ENCODE results near the gene JADE2. TPM values are rescaled to one million over a fixed set of nuclear protein-coding genes. Genes with fewer than 3 reads are reported as not detected.

The JADE2 gene
- total RNA-seq, 1 donor from 2014 or later = 10.8 TPM

DNA sequence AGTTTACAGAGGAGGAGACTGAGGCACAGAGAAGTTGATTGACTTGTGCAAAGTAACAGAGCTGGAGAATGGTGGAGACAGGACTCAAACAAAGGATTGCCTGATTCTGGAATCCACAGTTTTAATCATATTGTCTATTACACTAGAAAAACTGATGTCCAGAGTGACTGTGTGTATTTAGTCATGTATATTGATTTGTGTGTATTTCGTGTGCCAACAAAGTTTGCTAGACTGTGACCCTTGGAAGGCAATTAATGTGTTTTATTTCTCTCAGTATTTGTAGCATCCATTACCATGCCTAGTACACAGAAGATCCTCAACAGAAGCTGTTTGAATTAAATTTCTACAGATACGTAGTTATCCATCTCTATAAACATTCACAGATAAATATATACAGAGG lies 5.5 kb upstream of the JADE2 start:
- Mint-ChIP-seq H3K36me3 (no peaks in the 10 kb centered on the region), H3K4me3 (no peak overlapping the region), H3K27me3 (peaks cover 43% of the 10 kb centered on the region), H3K27ac (no peak overlapping the region), H3K4me1 (ENCODE audit: unreplicated experiment) (no peaks in the 10 kb centered on the region), H3K9me3 (no peaks in the 10 kb centered on the region)
- DNase-seq (ENCODE audit: extremely low spot score, unreplicated experiment) = no peak
- TF ChIP-seq, protein P1, sequence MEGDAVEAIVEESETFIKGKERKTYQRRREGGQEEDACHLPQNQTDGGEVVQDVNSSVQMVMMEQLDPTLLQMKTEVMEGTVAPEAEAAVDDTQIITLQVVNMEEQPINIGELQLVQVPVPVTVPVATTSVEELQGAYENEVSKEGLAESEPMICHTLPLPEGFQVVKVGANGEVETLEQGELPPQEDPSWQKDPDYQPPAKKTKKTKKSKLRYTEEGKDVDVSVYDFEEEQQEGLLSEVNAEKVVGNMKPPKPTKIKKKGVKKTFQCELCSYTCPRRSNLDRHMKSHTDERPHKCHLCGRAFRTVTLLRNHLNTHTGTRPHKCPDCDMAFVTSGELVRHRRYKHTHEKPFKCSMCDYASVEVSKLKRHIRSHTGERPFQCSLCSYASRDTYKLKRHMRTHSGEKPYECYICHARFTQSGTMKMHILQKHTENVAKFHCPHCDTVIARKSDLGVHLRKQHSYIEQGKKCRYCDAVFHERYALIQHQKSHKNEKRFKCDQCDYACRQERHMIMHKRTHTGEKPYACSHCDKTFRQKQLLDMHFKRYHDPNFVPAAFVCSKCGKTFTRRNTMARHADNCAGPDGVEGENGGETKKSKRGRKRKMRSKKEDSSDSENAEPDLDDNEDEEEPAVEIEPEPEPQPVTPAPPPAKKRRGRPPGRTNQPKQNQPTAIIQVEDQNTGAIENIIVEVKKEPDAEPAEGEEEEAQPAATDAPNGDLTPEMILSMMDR (conservative IDR thresholded peaks at IDR 0.05) = no peak

DNA sequence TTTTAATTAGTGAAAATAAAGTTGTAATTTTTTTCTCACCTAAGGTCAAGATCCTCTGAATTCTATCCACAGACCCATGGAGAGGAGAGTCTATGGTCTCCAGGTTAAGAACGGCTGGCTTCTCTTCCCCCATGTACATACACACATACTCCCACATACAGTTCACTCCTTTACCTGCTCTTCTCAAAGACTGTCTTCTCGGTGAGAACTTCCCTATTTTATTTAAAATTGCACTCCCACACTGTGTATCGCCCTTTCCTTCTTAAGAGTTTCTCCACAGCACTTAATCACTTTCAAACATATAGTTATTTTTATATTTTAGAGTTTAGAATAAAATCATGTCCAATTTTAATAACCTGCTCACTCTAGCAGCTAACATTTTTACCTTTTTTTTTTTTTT lies 3.6 kb upstream of the JADE2 start:
- no peak for DNase-seq (ENCODE audit: extremely low spot score, unreplicated experiment)
- Mint-ChIP-seq H3K4me3 (no peak overlapping the region), H3K4me1 (ENCODE audit: unreplicated experiment) (no peaks in the 10 kb centered on the region), H3K27me3 (peaks cover 47% of the 10 kb centered on the region), H3K27ac (no peak overlapping the region), H3K9me3 (no peaks in the 10 kb centered on the region), H3K36me3 (no peaks in the 10 kb centered on the region)
- TF ChIP-seq, protein P1 (conservative IDR thresholded peaks at IDR 0.05) = no peak

DNA sequence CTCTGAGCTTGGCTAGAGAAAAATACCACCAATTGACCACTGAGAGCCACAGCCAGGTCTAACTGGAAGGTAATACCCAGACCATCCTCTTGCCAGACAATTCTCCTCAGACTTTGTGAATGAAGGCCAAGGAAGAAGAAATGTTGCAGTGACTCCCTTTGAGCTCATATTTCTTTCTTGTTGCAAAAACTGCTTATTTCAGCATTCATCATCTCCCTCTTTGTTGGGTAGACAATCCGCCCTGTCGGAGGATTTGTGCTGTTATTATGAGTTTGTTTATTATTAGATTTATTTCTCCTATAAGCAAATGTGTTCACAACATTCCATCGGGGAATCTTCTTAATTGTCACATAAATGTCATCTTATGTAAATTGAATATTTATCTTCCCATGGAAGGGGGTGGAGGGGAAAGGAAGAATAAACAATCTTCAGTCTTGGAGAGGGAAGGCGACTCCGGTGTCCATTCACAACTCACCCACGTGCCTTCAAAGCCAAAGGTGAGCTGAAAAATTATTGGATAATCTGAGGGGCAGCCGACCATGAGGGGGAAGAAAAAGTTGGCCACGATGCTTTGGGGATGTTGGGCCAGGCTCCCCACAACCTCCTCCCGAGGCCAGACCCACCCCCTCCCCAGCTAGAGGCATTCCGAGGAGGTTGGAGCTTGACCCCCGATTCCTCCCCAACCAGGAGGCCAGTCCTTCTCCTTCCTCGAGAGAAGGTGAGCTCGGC lies 1.8 kb upstream of the JADE2 start:
- DNase-seq (ENCODE audit: extremely low spot score, unreplicated experiment) = no peak
- H3K9me3 Mint-ChIP-seq = no peaks in the 10 kb centered on the region
- peak overlapping the region; percentile 61 for H3K27ac Mint-ChIP-seq
- H3K4me3 Mint-ChIP-seq = peak overlapping the region; percentile 94
- TF ChIP-seq, protein P1 (conservative IDR thresholded peaks at IDR 0.05) = no peak
- no peaks in the 10 kb centered on the region for H3K36me3 Mint-ChIP-seq
- peaks cover 5% of the 10 kb centered on the region for H3K4me1 Mint-ChIP-seq (ENCODE audit: unreplicated experiment)
- peaks cover 47% of the 10 kb centered on the region for H3K27me3 Mint-ChIP-seq

DNA sequence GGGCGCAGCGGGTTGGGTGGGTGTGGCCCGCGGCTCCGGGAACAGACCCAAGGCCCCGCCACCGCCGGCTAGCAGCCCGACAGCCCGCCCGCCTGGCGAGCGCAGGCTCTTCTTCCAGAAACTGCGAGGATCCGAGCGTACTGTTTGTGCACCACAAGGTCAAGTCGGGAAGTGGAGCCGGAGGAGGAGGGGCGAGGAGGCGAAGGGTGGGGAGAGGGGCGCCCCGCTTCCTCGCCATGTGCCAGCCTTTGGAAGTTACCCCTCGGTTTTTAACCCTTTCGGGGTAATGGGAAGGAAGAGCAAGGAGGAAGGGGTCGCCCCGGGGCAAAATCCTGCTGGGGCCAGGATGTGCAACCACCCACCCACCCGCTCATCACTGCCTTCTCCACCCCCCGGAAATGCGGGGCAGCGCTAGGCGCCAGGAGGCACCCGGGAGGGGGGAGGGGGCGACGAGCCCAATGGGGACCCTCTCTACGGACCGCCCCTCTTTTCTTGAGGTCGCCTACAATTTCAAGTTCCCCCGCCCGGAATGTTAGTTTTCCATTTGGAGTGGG lies 1.1 kb upstream of the JADE2 start:
- Mint-ChIP-seq H3K4me1 (ENCODE audit: unreplicated experiment) (peaks cover 5% of the 10 kb centered on the region), H3K4me3 (peak overlapping the region; percentile 94), H3K27me3 (peaks cover 47% of the 10 kb centered on the region), H3K27ac (peak overlapping the region; percentile 93), H3K36me3 (no peaks in the 10 kb centered on the region), H3K9me3 (no peaks in the 10 kb centered on the region)
- TF ChIP-seq, protein P1 (conservative IDR thresholded peaks at IDR 0.05) = no peak
- DNase-seq (ENCODE audit: extremely low spot score, unreplicated experiment) = peak; percentile 80

DNA sequence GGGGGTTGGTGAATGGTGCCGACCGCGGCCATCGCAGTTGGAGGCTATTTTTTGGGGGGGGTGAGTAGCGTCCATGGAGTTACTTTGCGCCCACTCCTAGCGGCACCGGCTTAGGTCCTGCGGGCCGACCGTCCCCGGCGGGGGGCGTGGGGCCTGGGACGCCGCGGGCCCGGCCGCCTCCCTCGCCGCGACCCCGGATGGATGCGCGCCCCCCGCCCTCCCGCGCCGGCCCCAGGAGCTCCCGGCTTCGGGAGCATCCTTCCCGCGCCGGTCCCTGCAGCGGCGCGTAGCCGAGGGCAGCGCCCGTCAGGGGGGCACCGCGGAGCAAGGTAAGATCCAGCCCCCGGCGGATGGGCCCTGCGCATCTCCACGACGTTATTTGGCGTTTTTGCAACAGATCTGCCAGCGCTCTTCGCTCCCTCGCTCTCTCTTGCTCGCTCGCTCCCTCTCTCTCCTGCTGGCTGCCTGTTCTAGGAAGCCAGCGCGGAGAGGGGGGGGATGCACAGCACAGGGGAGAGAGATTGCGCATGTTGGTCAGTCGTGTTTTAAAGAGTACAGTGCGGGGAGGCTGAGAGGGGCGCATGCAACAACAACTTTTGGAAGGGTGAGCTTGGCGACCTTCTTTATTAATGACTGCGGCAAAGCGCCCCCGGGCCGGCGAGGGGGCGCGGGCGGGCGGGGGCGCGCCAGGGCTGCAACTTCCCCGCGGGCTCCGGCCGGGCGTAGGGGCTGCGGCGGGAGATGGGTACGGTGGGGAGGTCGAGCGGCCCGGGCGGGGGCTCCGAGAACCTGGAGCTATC lies 413 bp downstream of the JADE2 start:
- peak; percentile 76 for DNase-seq (ENCODE audit: extremely low spot score, unreplicated experiment)
- TF ChIP-seq, protein P1 (conservative IDR thresholded peaks at IDR 0.05) = no peak
- H3K9me3 Mint-ChIP-seq = no peaks in the 10 kb centered on the region
- peak overlapping the region; percentile 98 for H3K4me3 Mint-ChIP-seq
- peaks cover 15% of the 10 kb centered on the region for H3K4me1 Mint-ChIP-seq (ENCODE audit: unreplicated experiment)
- peak overlapping the region; percentile 93 for H3K27ac Mint-ChIP-seq
- no peaks in the 10 kb centered on the region for H3K36me3 Mint-ChIP-seq
- peaks cover 36% of the 10 kb centered on the region for H3K27me3 Mint-ChIP-seq
